ENCODE data around the gene EXT2. TPM values are rescaled to one million over a fixed set of nuclear protein-coding genes. Genes with fewer than 3 reads are reported as not detected.
A peak's percentile ranks its signal among the peaks of the same experiment; 100 is the strongest.

The EXT2 gene
- total RNA-seq, 1 experiment from 2014 or later: 77.0 TPM

- no peak for DNase-seq
- Histone ChIP-seq H4K20me1 (ENCODE audit: low read length) (no peaks in the 10 kb centered on the region), H3K27ac (ENCODE audit: low read length) (no peak overlapping the region), H3K4me2 (ENCODE audit: low read length) (no peak overlapping the region), H3K9ac (ENCODE audit: low read length) (no peak overlapping the region), H3K27me3 (ENCODE audit: low read length) (no peaks in the 10 kb centered on the region), H3K9me3 (ENCODE audit: low read length) (no peaks in the 10 kb centered on the region), H3K79me2 (ENCODE audit: low read length) (peaks cover 4% of the 10 kb centered on the region; the same call in 1 of the 2 replicates), H3K4me1 (ENCODE audit: insufficient read depth, low read length) (no peaks in the 10 kb centered on the region), H3K9me2 (replicated peaks; ENCODE audit: low read length) (no peaks in the 10 kb centered on the region), H3K36me3 (ENCODE audit: low read depth, low read length) (peaks cover 3% of the 10 kb centered on the region; the same call in 1 of the 2 replicates), H3K4me3 (ENCODE audit: low read length) (no peak overlapping the region), H3F3A (ENCODE audit: low read length, unreplicated experiment) (no peaks in the 10 kb centered on the region), H2AFZ (ENCODE audit: low read length) (no peak overlapping the region)
- no peak for ATAC-seq
- ChIA-PET POLR2A (ENCODE audit: unreplicated experiment) (no interaction called here), CTCF (no interaction called here)
- BruUV-seq (replicated peaks): no TSS peak
- intact Hi-C loops (cut with micrococcal nuclease): no loop called here
- no peak for TF ChIP-seq EZH2phosphoT487 (IDR thresholded peaks at IDR 0.05; ENCODE audit: borderline replicate concordance, low read length)
- TF ChIP-seq, protein P1, sequence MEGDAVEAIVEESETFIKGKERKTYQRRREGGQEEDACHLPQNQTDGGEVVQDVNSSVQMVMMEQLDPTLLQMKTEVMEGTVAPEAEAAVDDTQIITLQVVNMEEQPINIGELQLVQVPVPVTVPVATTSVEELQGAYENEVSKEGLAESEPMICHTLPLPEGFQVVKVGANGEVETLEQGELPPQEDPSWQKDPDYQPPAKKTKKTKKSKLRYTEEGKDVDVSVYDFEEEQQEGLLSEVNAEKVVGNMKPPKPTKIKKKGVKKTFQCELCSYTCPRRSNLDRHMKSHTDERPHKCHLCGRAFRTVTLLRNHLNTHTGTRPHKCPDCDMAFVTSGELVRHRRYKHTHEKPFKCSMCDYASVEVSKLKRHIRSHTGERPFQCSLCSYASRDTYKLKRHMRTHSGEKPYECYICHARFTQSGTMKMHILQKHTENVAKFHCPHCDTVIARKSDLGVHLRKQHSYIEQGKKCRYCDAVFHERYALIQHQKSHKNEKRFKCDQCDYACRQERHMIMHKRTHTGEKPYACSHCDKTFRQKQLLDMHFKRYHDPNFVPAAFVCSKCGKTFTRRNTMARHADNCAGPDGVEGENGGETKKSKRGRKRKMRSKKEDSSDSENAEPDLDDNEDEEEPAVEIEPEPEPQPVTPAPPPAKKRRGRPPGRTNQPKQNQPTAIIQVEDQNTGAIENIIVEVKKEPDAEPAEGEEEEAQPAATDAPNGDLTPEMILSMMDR (conservative IDR thresholded peaks at IDR 0.05; ENCODE audit: low read depth, low read length): no peak
- TF ChIP-seq EZH2 (IDR thresholded peaks at IDR 0.05; ENCODE audit: low read length, unreplicated experiment): no peak
Measured at GRCh38 chr11:44108260-44108659, 12.8 kb downstream of the EXT2 start.

DNA sequence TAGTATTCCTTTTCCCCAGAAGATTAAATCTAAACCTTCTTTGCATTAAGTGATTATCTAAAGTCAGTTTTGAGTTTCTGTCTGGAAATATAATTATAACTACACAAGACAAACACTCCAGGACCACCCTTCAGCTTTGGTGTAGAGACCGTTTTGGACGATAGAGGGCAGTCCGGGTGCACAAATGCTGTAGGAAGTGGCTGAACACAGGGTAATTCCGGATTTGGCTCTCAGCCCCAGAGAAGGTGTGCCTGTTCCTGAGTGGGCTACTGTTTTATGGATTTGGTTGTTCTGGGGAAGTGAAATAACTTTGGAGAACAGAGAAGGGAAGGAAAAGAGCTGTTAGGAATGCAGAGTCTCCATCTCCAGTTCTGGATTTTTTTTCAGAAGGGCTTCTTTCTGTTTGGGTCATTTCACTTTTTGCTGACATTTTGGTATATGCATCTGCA lies 14.8 kb downstream of the EXT2 start:
- intact Hi-C loops (cut with micrococcal nuclease): loop anchor here (1.0 to 2.0 kb wide), 2 partner anchors 31 to 428 kb away; no protein-coding TSS in a partner anchor
- peaks cover 11% of the 10 kb centered on the region; the same call in 1 of the 2 replicates for H3K36me3 ChIP-seq (ENCODE audit: low read depth, low read length)
- no peak overlapping the region for H2AFZ ChIP-seq (ENCODE audit: low read length)
- H4K20me1 ChIP-seq (ENCODE audit: low read length): no peaks in the 10 kb centered on the region
- CTCF ChIA-PET: interaction anchor here (0.6 kb wide), 1 partner anchor 176 kb away, joined by 3 read pairs; no protein-coding TSS in a partner anchor
- no peak overlapping the region for H3K9ac ChIP-seq (ENCODE audit: low read length)
- H3K79me2 ChIP-seq (ENCODE audit: low read length): no peaks in the 10 kb centered on the region
- ATAC-seq (peak; percentile 86), DNase-seq (peak; percentile 66)
- H3K4me2 ChIP-seq (ENCODE audit: low read length): no peak overlapping the region
- H3K4me3 ChIP-seq (ENCODE audit: low read length): no peak overlapping the region
- POLR2A ChIA-PET (ENCODE audit: unreplicated experiment): no interaction called here
- TF ChIP-seq EZH2phosphoT487 (IDR thresholded peaks at IDR 0.05; ENCODE audit: borderline replicate concordance, low read length) (no peak), EZH2 (IDR thresholded peaks at IDR 0.05; ENCODE audit: low read length, unreplicated experiment) (no peak)
- TF ChIP-seq, protein P1 (conservative IDR thresholded peaks at IDR 0.05; ENCODE audit: low read depth, low read length): peak; percentile 90
- no peaks in the 10 kb centered on the region for H3K27me3 ChIP-seq (ENCODE audit: low read length)
- H3K4me1 ChIP-seq (ENCODE audit: insufficient read depth, low read length): no peaks in the 10 kb centered on the region
- no TSS peak for BruUV-seq (replicated peaks)
- H3K27ac ChIP-seq (ENCODE audit: low read length): no peak overlapping the region
- H3K9me3 ChIP-seq (ENCODE audit: low read length): no peaks in the 10 kb centered on the region
- H3K9me2 ChIP-seq (replicated peaks; ENCODE audit: low read length): no peaks in the 10 kb centered on the region
- no peaks in the 10 kb centered on the region for H3F3A ChIP-seq (ENCODE audit: low read length, unreplicated experiment)

- no peaks in the 10 kb centered on the region for H3K9me2 ChIP-seq (replicated peaks; ENCODE audit: low read length)
- no peaks in the 10 kb centered on the region for H3K79me2 ChIP-seq (ENCODE audit: low read length)
- BruUV-seq (replicated peaks): no TSS peak
- no peak overlapping the region for H2AFZ ChIP-seq (ENCODE audit: low read length)
- peak; percentile 29 for DNase-seq
- no peaks in the 10 kb centered on the region for H3K4me1 ChIP-seq (ENCODE audit: insufficient read depth, low read length)
- intact Hi-C loops (cut with micrococcal nuclease): no loop called here
- H3K4me2 ChIP-seq (ENCODE audit: low read length): no peak overlapping the region
- no peaks in the 10 kb centered on the region for H3K27me3 ChIP-seq (ENCODE audit: low read length)
- H4K20me1 ChIP-seq (ENCODE audit: low read length): no peaks in the 10 kb centered on the region
- H3F3A ChIP-seq (ENCODE audit: low read length, unreplicated experiment): no peaks in the 10 kb centered on the region
- ATAC-seq: peak; percentile 56; the same call in 1 of the 2 replicates
- ChIA-PET CTCF (no interaction called here), POLR2A (ENCODE audit: unreplicated experiment) (interaction anchor here (0.6 kb wide), 1 partner anchor 28 kb away, joined by 6 read pairs; no protein-coding TSS in a partner anchor)
- no peaks in the 10 kb centered on the region for H3K9me3 ChIP-seq (ENCODE audit: low read length)
- TF ChIP-seq EZH2 (IDR thresholded peaks at IDR 0.05; ENCODE audit: low read length, unreplicated experiment): no peak
- TF ChIP-seq, protein P1 (conservative IDR thresholded peaks at IDR 0.05; ENCODE audit: low read depth, low read length): no peak
- no peak for TF ChIP-seq EZH2phosphoT487 (IDR thresholded peaks at IDR 0.05; ENCODE audit: borderline replicate concordance, low read length)
- peaks cover 11% of the 10 kb centered on the region; the same call in 1 of the 2 replicates for H3K36me3 ChIP-seq (ENCODE audit: low read depth, low read length)
- no peak overlapping the region for H3K27ac ChIP-seq (ENCODE audit: low read length)
- no peak overlapping the region for H3K4me3 ChIP-seq (ENCODE audit: low read length)
- H3K9ac ChIP-seq (ENCODE audit: low read length): no peak overlapping the region
Measured at GRCh38 chr11:44112091-44112821, 16.8 kb downstream of the EXT2 start.
